Measurements from ENCODE around the gene NUP58.

The NUP58 gene

GRCh38 chr13:25384758-25385410, 83.5 kb downstream of the NUP58 start:
- DNase-seq (ENCODE audit: low read depth, low spot score), result no peak
- TF ChIP-seq CTCF (IDR thresholded peaks at IDR 0.05; ENCODE audit: insufficient read depth, low read length, missing control alignments), result no peak
- CTCF ChIA-PET, result interaction anchor here (1.9 kb wide), 1 partner anchor 9 kb away, joined by 12 read pairs; no protein-coding TSS in a partner anchor
- no peak overlapping the region for H3K4me3 ChIP-seq (ENCODE audit: low read depth, low read length)
- POLR2A ChIA-PET, result no interaction called here

- H3K4me3 ChIP-seq (ENCODE audit: low read depth, low read length), result no peak overlapping the region
- DNase-seq (ENCODE audit: low read depth, low spot score), result no peak
- ChIA-PET POLR2A (no interaction called here), CTCF (interaction anchor here (3.8 kb wide), 1 partner anchor 16 kb away, joined by 18 read pairs; no protein-coding TSS in a partner anchor)
- TF ChIP-seq CTCF (IDR thresholded peaks at IDR 0.05; ENCODE audit: insufficient read depth, low read length, missing control alignments), result no peak
Observed at GRCh38 chr13:25391932-25392331, 90.5 kb downstream of the NUP58 start.
